Measurements from ENCODE around the gene SLC17A9. TPM values are rescaled to one million over a fixed set of nuclear protein-coding genes. Genes with fewer than 3 reads are reported as not detected.

The SLC17A9 gene
- total RNA-seq, 2 donors from 2014 or later, result 5.2 to 7.0 TPM

DNA sequence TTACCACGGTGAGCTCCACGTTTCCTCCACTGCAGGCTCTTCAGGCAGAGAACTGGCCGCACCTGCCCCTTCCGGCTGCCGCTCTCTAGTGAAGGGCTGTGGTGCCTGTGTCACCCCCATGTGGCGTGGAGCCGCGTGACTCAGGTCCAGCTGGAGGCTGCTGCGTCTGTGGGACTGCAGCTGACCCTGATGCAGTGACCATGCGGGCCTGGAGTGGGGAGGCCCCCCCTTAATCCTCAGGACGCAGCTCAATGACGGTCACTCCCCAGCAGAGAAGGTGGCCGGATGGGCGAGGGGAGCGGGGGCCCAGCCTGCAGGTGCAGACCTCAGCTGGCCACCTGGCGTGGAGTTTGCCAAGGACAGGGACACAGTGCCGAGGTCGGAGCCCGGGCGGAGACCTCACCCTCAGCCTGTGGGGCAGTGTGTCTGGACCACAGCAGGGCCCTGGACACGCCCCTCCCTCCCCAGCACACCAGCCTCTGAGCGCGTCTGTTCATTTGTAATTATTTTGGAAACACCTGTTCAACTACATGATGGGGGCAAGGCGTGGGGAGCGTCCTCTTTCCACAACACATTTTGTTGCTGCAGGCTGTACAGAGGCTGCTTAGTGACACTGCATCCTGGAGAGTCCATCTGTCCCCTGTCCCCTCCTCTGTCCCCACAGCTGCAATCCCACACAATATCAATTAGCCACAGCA lies 43.5 kb downstream of the SLC17A9 start:
- no peak overlapping the region for H3K4me3 Mint-ChIP-seq
- no peak for ATAC-seq (replicated peaks)
- H3K36me3 Mint-ChIP-seq (ENCODE audit: low read depth), result no peaks in the 10 kb centered on the region
- no peaks in the 10 kb centered on the region for H3K4me1 Mint-ChIP-seq
- no peak overlapping the region for H3K27ac Mint-ChIP-seq
- peaks cover 31% of the 10 kb centered on the region for H3K27me3 Mint-ChIP-seq
- no peaks in the 10 kb centered on the region for H3K9me3 Mint-ChIP-seq

DNA sequence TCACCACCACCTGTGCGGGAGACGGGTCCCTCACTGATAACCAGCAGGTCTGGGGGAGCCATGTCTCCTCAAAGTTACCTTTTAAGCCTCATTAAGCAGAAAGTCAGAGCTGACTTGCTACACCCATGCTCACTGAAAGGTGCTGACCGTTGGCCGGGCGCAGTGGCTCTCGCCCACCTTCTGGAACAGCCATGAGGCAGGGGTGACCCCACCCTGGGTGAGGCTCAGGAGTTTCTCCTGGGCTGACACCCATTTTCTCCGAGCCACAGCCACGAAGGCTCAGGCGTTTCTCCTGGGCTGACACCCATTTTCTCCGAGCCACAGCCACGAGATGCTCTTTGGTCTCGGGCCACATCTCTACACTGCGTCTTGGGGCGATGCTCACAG lies 44.1 kb downstream of the SLC17A9 start:
- no peaks in the 10 kb centered on the region for H3K4me1 Mint-ChIP-seq
- H3K4me3 Mint-ChIP-seq, result no peak overlapping the region
- H3K9me3 Mint-ChIP-seq, result no peaks in the 10 kb centered on the region
- no peaks in the 10 kb centered on the region for H3K36me3 Mint-ChIP-seq (ENCODE audit: low read depth)
- ATAC-seq (replicated peaks), result no peak
- no peak overlapping the region for H3K27ac Mint-ChIP-seq
- H3K27me3 Mint-ChIP-seq, result peaks cover 34% of the 10 kb centered on the region

DNA sequence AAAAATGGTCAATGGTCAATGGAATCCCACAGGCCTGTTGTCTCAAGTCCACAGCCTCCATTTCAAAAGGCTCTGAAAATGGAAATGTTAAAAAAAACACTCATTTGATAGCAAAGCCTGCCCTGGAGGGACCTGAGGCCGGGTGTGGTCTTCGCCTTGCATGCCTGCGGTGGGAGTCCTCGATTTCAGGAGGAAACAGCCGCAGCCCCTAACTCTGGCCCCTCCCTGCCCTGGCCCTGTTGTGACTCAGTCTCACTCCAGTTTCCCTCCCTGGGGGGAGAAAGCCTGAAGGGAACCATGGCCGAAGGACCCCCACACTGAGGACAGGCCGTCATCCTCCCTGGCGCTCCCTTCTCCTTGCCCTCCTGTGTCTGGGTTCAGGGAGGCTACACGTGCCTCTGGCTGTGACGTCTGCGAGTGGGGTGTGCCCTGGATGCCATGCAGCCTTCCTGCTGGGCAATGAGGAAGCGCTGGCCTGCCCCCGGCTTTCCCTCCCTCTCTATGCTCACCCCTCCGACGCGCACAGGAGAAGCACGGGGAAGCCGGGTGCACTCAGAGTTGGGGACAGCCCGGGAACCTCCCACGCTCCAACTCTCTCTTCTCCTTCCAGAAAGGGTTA lies 45.0 kb downstream of the SLC17A9 start:
- Mint-ChIP-seq H3K9me3 (no peaks in the 10 kb centered on the region), H3K4me1 (no peaks in the 10 kb centered on the region), H3K4me3 (no peak overlapping the region), H3K36me3 (ENCODE audit: low read depth) (no peaks in the 10 kb centered on the region), H3K27me3 (peaks cover 35% of the 10 kb centered on the region), H3K27ac (no peak overlapping the region)
- no peak for ATAC-seq (replicated peaks)

DNA sequence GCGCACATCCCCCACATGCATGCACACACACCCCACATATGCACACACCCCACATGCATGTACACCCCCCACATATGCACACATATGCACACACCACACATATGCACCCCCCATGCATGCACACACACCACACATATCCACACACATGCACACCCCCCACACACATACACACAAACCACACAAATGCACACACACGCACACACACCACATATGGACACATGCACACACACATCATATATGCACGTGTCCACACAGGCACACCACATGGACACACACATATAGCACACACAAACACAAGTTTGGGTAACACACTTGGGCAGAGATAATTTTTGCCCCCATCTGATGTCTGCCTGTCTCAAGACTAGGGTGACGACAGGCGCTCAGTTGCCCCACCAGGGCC lies 45.9 kb downstream of the SLC17A9 start:
- no peak for ATAC-seq (replicated peaks)
- Mint-ChIP-seq H3K27me3 (peaks cover 43% of the 10 kb centered on the region), H3K9me3 (no peaks in the 10 kb centered on the region), H3K27ac (no peak overlapping the region), H3K4me3 (no peak overlapping the region), H3K36me3 (ENCODE audit: low read depth) (no peaks in the 10 kb centered on the region), H3K4me1 (no peaks in the 10 kb centered on the region)

DNA sequence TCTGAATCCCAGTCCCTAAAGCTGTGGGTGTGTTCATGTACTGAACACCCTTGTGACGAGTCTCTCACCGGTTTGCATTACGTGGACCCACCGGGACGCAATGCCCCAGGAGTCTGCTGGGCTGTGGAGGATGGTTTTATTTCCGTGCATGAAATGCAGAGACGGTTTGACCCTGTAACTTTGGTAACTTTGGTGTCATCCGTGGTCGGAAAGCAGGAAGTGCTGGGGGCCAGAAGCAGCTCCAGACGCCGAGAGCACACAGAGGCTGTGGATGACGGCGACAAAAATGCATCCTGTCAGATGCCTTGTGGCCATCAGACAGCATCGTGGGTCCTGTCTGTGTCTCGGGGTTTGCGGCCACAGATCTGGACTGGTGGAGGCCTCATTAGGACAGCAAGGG lies 47.1 kb downstream of the SLC17A9 start:
- H3K27ac Mint-ChIP-seq, result no peak overlapping the region
- H3K4me3 Mint-ChIP-seq, result no peak overlapping the region
- H3K9me3 Mint-ChIP-seq, result no peaks in the 10 kb centered on the region
- H3K27me3 Mint-ChIP-seq, result peaks cover 51% of the 10 kb centered on the region
- H3K36me3 Mint-ChIP-seq (ENCODE audit: low read depth), result no peaks in the 10 kb centered on the region
- no peaks in the 10 kb centered on the region for H3K4me1 Mint-ChIP-seq
- ATAC-seq (replicated peaks), result no peak

DNA sequence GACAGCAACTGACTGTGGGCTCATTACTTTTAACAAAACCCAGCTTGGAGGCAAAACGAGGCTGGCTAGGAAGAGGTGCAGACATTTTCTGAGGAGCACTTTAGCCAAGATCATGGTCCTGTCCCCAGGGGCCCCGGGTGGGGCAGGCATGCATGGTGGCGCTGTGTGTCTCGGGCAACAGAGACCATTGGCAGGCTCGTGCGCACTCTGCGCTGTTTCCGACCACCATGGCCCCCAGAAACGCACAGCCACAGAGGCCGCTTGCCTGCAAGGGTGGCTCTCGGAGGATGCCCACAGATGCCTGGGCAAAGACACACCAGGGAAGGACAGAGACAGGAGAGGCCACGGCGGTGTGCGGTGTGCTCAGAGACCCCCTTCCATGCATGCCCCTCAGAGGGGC lies 47.5 kb downstream of the SLC17A9 start:
- Mint-ChIP-seq H3K9me3 (no peaks in the 10 kb centered on the region), H3K27ac (no peak overlapping the region), H3K36me3 (ENCODE audit: low read depth) (no peaks in the 10 kb centered on the region), H3K4me1 (no peaks in the 10 kb centered on the region), H3K4me3 (no peak overlapping the region), H3K27me3 (peaks cover 51% of the 10 kb centered on the region)
- ATAC-seq (replicated peaks), result no peak

DNA sequence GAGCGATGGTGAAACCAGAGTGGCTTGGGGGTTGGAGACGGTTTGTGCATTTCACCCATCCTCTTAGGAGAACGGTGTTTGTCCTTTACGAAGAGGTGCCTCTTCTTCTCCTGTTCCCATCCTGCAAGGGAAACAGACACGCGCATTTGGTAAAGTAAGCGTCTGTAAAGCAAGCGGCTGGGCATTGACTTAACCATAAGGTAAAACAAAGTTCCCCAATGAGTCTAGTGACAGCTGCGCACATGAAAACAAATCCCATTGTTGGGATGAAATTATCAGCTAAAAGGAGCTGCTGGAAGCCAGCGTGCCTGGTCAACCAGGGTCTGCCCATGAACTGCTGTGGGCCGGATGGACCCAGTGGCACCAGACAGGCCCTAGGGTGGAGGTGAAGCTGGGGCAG lies 48.4 kb downstream of the SLC17A9 start:
- Mint-ChIP-seq H3K27me3 (peaks cover 51% of the 10 kb centered on the region), H3K9me3 (no peaks in the 10 kb centered on the region), H3K4me1 (no peaks in the 10 kb centered on the region), H3K36me3 (ENCODE audit: low read depth) (no peaks in the 10 kb centered on the region), H3K4me3 (no peak overlapping the region), H3K27ac (no peak overlapping the region)
- no peak for ATAC-seq (replicated peaks)

DNA sequence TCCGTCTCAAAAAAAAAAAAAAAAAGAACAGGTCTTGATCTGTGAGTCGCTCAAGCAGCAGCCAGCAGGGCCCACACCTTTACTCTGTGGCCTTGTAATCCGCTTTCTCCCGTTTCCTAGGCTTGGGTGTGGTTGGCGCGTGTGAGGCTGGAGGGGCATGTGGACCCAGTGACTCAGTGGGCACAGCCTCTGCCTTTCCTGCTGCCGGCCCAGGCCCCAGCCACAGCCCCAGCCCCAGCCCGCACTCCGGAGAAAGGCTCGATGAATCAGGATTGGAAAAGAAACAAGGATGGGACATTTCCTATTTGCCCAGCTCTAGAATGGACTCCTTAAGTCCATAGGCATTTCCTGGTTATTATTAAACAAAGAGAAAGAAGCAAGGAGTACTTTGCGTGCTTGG lies 50.0 kb downstream of the SLC17A9 start:
- H3K27me3 Mint-ChIP-seq, result peaks cover 48% of the 10 kb centered on the region
- no peaks in the 10 kb centered on the region for H3K9me3 Mint-ChIP-seq
- H3K27ac Mint-ChIP-seq, result no peak overlapping the region
- no peaks in the 10 kb centered on the region for H3K36me3 Mint-ChIP-seq (ENCODE audit: low read depth)
- no peaks in the 10 kb centered on the region for H3K4me1 Mint-ChIP-seq
- no peak overlapping the region for H3K4me3 Mint-ChIP-seq
- no peak for ATAC-seq (replicated peaks)

DNA sequence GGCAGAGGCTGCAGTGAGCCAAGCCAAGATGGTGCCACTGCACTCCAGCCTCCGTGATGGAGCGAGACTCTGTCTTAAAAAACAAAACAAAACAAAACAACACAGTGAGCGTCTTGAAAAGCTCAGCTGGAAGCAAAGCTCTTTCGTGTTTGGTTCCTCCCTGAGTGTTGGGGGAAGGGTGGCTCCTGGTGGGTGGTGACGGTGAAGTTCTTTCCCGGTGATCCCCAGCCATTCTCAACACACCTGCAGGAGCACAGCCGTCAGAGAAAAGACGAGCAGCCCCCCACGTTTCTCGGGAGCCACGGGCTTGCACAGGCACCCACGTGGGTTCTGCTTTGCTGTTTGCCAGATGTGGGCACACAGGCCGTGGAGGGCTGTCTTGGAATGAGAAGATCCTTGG lies 51.0 kb downstream of the SLC17A9 start:
- no peak for ATAC-seq (replicated peaks)
- H3K36me3 Mint-ChIP-seq (ENCODE audit: low read depth), result no peaks in the 10 kb centered on the region
- no peaks in the 10 kb centered on the region for H3K4me1 Mint-ChIP-seq
- peaks cover 39% of the 10 kb centered on the region for H3K27me3 Mint-ChIP-seq
- no peak overlapping the region for H3K27ac Mint-ChIP-seq
- H3K9me3 Mint-ChIP-seq, result no peaks in the 10 kb centered on the region
- H3K4me3 Mint-ChIP-seq, result no peak overlapping the region

DNA sequence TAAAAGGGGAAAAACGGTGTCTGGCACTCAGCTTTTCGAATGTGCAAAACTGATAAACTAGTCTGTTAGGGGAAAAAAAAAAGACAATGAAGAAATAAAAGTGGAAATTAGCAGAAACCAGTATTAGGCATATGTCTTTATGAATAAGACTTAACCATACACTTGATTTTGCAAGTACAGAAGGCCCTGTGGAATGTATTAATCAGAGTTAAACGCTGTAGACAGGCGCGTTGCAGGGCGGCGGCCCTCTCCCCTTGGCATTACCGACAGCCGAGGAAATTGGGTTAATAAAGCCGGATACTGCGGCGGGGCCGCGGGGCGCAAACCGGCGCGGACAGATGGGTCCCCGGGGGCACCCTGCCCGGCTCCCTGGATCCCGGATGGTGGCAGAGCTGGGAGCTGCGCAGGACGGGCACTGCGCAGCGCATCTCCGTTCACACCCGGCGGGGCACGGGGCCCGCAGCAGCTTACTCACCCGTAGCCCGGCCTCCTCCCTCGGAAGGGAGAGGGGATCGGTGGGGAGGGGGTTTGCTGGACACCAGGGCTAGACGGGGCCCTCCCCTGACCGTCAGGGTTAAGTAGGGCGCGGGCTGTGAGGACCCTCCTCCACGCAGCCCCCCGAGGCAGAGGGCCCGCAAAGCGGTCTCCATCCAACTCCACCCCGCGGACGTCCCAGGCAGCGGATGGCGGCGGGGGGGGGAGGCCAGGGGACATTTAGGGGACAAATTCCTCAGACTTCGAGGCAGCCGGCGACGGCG lies 52.3 kb downstream of the SLC17A9 start:
- Mint-ChIP-seq H3K27ac (no peak overlapping the region), H3K27me3 (peaks cover 40% of the 10 kb centered on the region), H3K4me1 (no peaks in the 10 kb centered on the region), H3K9me3 (no peaks in the 10 kb centered on the region), H3K36me3 (ENCODE audit: low read depth) (no peaks in the 10 kb centered on the region), H3K4me3 (no peak overlapping the region)
- no peak for ATAC-seq (replicated peaks)

DNA sequence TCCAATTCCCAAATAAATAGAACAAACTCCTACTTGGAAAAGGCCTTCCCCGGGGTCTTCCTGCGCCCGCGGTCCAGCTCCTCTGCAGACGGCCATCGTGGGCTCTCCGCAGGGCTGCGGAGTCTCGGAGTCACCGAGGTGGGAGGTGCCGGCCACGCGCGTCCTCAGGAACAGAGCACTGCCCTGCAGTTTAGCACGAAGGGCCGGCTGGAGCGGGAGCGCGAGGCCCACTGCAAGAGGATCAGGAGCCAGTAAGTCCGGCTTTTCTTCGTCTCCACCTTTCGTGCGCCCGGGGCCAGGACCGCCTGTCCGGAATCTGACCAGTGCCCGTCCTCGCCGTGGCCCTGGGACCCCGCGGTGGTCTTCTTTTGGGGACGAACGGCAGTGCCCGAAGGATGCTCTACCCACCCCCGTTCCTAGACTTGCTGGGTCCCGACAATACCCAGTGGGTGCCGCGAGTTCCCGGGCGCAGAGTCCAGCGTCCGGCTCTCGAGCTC lies 52.9 kb downstream of the SLC17A9 start:
- Mint-ChIP-seq H3K9me3 (no peaks in the 10 kb centered on the region), H3K4me1 (peaks cover 6% of the 10 kb centered on the region), H3K4me3 (no peak overlapping the region), H3K27ac (no peak overlapping the region), H3K36me3 (ENCODE audit: low read depth) (no peaks in the 10 kb centered on the region), H3K27me3 (peaks cover 36% of the 10 kb centered on the region)
- ATAC-seq (replicated peaks), result no peak

DNA sequence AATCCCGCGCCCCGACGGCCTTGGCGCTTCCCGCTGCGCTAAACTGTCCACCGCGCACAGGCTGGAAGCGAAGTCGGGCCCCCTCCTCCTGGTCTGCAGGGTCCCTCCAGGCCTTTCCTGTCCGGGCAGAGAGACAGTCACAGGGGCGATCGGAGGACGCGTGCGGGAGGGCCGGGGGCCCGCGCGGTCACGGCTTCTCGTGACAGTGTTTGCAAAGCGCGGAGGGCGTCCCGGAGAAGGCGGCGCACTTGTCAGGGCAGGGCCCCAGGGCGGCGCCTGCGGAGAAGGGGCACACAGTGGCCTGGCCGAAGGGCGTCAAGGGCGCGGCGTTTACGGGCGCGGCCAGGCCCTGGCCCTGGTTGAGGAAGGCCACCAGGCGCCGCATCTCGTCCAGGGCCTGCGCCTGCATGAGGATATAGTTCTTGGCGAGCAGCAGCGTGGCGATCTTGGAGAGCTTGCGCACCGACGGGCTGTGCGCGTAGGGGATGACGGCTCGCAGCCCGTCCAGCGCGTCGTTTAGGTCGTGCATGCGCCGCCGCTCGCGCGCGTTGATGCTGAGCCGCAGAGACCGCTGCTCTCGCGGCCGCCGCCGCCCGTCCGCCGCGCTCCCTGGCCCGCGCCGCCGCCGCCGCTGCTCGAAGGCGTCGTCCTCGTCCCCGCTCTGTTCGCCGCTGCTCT lies 53.5 kb downstream of the SLC17A9 start:
- Mint-ChIP-seq H3K4me1 (peaks cover 7% of the 10 kb centered on the region), H3K36me3 (ENCODE audit: low read depth) (no peaks in the 10 kb centered on the region), H3K27me3 (peaks cover 34% of the 10 kb centered on the region), H3K27ac (no peak overlapping the region), H3K4me3 (no peak overlapping the region), H3K9me3 (no peaks in the 10 kb centered on the region)
- no peak for ATAC-seq (replicated peaks)

DNA sequence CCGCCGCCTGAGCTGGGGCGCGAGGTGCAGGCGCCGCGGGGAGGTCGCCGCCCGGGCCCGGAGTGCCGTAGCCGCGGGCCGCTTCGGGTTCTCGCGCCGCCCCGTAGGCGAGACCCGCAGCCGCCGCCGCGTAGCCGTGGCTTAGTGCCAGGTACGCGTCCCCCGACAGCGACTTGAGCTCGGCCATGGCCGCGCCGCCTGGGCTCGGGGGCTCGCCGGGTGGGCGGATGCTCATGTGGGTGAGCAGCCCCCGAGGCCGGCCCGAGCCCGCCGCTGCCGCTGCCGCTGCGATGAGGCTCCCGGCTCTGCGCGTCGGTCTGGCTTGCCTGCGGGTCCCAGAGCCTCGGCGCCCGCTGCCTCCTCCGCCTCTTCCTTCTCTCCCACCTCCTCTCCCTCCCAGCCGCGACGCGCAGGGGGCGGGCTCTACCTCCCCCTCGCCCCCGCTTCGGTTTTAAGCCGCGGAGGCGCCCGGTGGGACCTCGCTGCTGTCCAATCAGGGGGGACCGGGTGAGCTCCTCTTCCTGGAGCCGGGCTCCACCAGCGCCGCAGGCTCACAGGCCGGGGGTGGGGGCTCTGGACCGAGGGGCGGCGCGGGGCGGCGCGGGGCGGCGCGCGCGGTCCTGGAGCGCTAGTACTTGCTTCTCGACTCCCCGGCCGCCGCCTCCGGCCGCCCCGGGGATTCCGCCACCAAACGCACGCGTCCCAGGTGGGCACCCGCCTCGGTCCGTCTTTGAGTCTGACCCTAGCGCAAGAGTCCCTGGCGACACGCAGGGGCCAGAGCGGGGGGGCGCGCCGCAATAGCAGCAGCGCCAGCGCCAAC lies 54.2 kb downstream of the SLC17A9 start, which contains the start of gene BHLHE23:
Gene BHLHE23 (minus strand): TSS at position 425 of the 820 bp plus-strand sequence. CDS start 190 bp downstream, at position 235.
- Mint-ChIP-seq H3K27me3 (peaks cover 30% of the 10 kb centered on the region), H3K9me3 (no peaks in the 10 kb centered on the region), H3K36me3 (ENCODE audit: low read depth) (no peaks in the 10 kb centered on the region), H3K27ac (no peak within 1 kb of the TSS), H3K4me1 (peaks cover 7% of the 10 kb centered on the region), H3K4me3 (no peak within 1 kb of the TSS)
- ATAC-seq (replicated peaks), result no peak

DNA sequence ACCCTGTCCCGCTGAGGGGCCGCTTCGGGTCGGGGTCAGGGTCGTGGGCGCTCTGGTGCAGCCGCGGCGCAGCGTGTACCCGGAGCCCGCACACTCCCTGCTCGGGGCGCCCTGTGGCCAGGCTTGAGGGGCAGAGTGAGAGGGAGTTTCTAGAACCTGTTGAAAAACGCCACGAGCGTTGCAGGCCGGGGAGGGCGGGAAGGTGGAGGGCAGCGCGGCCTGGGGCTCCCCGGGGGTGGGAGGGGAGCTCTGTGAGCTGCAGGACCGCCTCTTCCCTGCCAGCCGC lies 54.8 kb downstream of the SLC17A9 start:
- Mint-ChIP-seq H3K4me3 (no peak overlapping the region), H3K36me3 (ENCODE audit: low read depth) (no peaks in the 10 kb centered on the region), H3K27ac (no peak overlapping the region), H3K4me1 (peaks cover 7% of the 10 kb centered on the region), H3K9me3 (no peaks in the 10 kb centered on the region), H3K27me3 (peaks cover 30% of the 10 kb centered on the region)
- ATAC-seq (replicated peaks), result no peak

All from activated T-helper 17 cell treated with anti-CD3 and anti-CD28 coated beads, Interleukin-2, amount 50 U/mL, for 72 hours (primary cell).